GM12878 (cell line): Measurements from ENCODE around the gene P2RX2. TPM values are rescaled to one million over a fixed set of nuclear protein-coding genes. Genes with fewer than 3 reads are reported as not detected.

ENCODE experiments used
- CEBPZ ChIP-seq: fragments of 150-350 bp; IDR thresholded peaks from 2 replicates; pipeline ENCODE4 v1.6.1; 2016; ENCODE audit warnings: low read depth, low read length
- CREB1 ChIP-seq: IDR thresholded peaks from 2 replicates; pipeline ENCODE4 v1.6.1; 2012; ENCODE audit warnings: low read depth, mild to moderate bottlenecking, inconsistent platforms
- DPF2 ChIP-seq: fragments of 450-650 bp; IDR thresholded peaks from 2 replicates; pipeline ENCODE4 v1.6.1; 2017; ENCODE audit warnings: mild to moderate bottlenecking
- EP300 ChIP-seq, 2 experiments: fragments of 150-350 bp in 1 of 2; IDR thresholded peaks; 2 replicates each; pipeline ENCODE4 v1.6.1; 2011 to 2012; ENCODE audit warnings: low read depth in 2 of 2, low read length in 2 of 2, borderline replicate concordance in 1 of 2, improper control_type of control experiment in 1 of 2, inconsistent platforms in 1 of 2; ENCODE audit not compliant: control insufficient read depth in 1 of 2
- IKZF1 ChIP-seq: fragments of 450-650 bp; conservative IDR thresholded peaks from 2 replicates; pipeline ENCODE4 v1.6.1; 2017; ENCODE audit warnings: antibody characterized with exemption, mild to moderate bottlenecking
- REST ChIP-seq: IDR thresholded peaks from 2 replicates; pipeline ENCODE4 v1.6.1; 2012; ENCODE audit warnings: mild to moderate bottlenecking, low read depth, low read length
- SMAD1 ChIP-seq: fragments of 450-650 bp; IDR thresholded peaks from 2 replicates; pipeline ENCODE4 v1.6.1; 2018; ENCODE audit warnings: mild to moderate bottlenecking, low read depth; ENCODE audit not compliant: partially characterized antibody
- SRF ChIP-seq, 2 experiments: IDR thresholded peaks; 2 replicates each; pipeline ENCODE4 v1.6.1; 2011; ENCODE audit warnings: low read depth in 2 of 2, low read length in 2 of 2, mild to moderate bottlenecking in 1 of 2, moderate library complexity in 1 of 2
- TBL1XR1 ChIP-seq: IDR thresholded peaks from 2 replicates; pipeline ENCODE4 v1.6.1; 2012; ENCODE audit warnings: low read depth, low read length, improper control_type of control experiment
- ZBTB11 ChIP-seq: fragments of 450-650 bp; formaldehyde crosslinking; IDR thresholded peaks from 2 replicates; pipeline ENCODE4 v1.5.0; 2022; ENCODE audit warnings: mild to moderate bottlenecking, missing genetic modification characterization
- ZNF24 ChIP-seq: fragments of 450-650 bp; IDR thresholded peaks from 2 replicates; pipeline ENCODE4 v1.6.1; 2017; ENCODE audit warnings: antibody characterized with exemption, mild to moderate bottlenecking
- ZSCAN29 ChIP-seq: fragments of 450-650 bp; IDR thresholded peaks from 2 replicates; pipeline ENCODE4 v1.6.1; 2017; ENCODE audit warnings: mild to moderate bottlenecking, moderate library complexity
- polyA plus RNA-seq, 11 experiments: library from polyadenylated mRNA; depleted of rRNA in 4 of 11; unstranded in 6 of 11; stranded (reverse) in 5 of 11; fragments of >200 nt; fragmentation: Nextera tagmentation in 4 of 11; fragmentation: Illumina TruSeq in 1 of 11; extraction: Ambion mirVana in 4 of 11; extraction: Trizol in 1 of 11; gene quantifications; 1 replicate in 1 of 11; 2 replicates in 10 of 11; pipeline versions ENCODE4 v1.2.1 to v1.2.3, GENCODE V29; 2011 to 2016; ENCODE audit warnings: inconsistent platforms in 2 of 11, missing spikeins in 2 of 11, low read depth in 1 of 11
- total RNA-seq, 4 experiments: library from RNA; depleted of rRNA in 3 of 4; stranded (reverse); fragments of >200 nt in 3 of 4; fragmentation: Illumina TruSeq in 1 of 4; extraction: Trizol in 1 of 4; gene quantifications; 2 replicates each; pipeline versions ENCODE4 v1.2.1 to v1.2.3, GENCODE V29; 2013 to 2021

Gene P2RX2
- total and polyA plus RNA-seq, 10 of the 15 experiments (the other 5 are each of a cell fraction or from before 2014, with no cell fraction given) = not detected

GRCh38 chr12:132591107-132591935 is 27.3 kb upstream of the P2RX2 start (continued):
- TF ChIP-seq REST (no peak), ZNF24 (no peak), CREB1 (no peak), ZSCAN29 (no peak), IKZF1 (no peak), SMAD1 (no peak), DPF2 (no peak), EP300 (IDR thresholded peaks at IDR 0.05; ENCODE audit: borderline replicate concordance in 1 of 2, control insufficient read depth in 1 of 2, low read depth in 2 of 2, low read length in 2 of 2) (no peak), CEBPZ (no peak), SRF (IDR thresholded peaks at IDR 0.05; ENCODE audit: low read depth in 2 of 2, low read length in 2 of 2) (no peak), ZBTB11 (CRISPR knock-in tag) (no peak), TBL1XR1 (no peak)
